ENCODE data around the gene MGRN1. TPM values are rescaled to one million over a fixed set of nuclear protein-coding genes. Genes with fewer than 3 reads are reported as not detected.

The MGRN1 gene
- total and polyA plus RNA-seq, 2 of the 13 experiments (the other 11 are each of a cell fraction or from before 2014, with no cell fraction given), result 11.9 to 12.6 TPM

DNA sequence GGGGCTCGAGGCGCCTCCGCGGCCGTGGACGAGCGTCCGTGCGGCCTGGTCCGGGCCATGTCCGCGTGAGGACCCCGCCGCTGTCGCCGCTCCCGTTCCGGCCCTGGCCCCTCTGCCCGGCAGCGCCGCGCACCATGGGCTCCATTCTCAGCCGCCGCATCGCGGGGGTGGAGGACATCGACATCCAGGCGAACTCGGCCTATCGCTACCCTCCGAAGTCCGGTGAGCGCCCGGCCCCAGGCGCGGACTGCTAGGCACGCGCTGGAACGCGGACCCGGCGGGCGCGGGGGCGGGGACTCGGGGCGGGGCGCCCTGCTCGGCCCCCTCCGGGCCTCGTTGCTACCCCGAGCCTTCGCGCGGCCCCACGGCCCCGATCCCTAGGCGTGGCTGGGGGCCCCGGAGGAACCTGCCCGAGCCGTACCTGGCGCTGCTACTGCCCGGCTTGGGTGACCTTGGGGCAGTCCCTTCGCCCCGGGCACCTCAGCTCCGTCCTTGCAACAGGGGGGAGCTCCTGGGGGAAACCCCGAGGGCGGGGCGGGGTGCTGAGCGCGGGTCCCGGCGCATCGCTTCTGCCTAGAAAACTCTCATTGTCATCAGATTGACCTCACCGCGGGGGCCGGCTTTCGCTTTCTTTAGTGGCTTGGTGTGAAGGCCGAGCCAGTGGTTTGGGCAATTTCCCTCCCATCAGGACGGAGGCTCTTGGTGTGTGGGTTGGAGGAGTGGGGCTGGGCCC, 367 bp downstream of the MGRN1 start (continued):
- TF ChIP-seq GTF3A (CRISPR knock-in tag; conservative IDR thresholded peaks at IDR 0.05), result peak; percentile 65; the same call in 1 of the 2 replicates
- TF ChIP-seq, protein P1, sequence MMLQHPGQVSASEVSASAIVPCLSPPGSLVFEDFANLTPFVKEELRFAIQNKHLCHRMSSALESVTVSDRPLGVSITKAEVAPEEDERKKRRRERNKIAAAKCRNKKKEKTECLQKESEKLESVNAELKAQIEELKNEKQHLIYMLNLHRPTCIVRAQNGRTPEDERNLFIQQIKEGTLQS (CRISPR knock-in tag; IDR thresholded peaks at IDR 0.05), result 0 out of 2 replicates have a peak, but pooled peaks have one; percentile 15
- TF ChIP-seq, protein P2, sequence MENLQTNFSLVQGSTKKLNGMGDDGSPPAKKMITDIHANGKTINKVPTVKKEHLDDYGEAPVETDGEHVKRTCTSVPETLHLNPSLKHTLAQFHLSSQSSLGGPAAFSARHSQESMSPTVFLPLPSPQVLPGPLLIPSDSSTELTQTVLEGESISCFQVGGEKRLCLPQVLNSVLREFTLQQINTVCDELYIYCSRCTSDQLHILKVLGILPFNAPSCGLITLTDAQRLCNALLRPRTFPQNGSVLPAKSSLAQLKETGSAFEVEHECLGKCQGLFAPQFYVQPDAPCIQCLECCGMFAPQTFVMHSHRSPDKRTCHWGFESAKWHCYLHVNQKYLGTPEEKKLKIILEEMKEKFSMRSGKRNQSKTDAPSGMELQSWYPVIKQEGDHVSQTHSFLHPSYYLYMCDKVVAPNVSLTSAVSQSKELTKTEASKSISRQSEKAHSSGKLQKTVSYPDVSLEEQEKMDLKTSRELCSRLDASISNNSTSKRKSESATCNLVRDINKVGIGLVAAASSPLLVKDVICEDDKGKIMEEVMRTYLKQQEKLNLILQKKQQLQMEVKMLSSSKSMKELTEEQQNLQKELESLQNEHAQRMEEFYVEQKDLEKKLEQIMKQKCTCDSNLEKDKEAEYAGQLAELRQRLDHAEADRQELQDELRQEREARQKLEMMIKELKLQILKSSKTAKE (CRISPR knock-in tag; IDR thresholded peaks at IDR 0.05; ENCODE audit: borderline replicate concordance), result no peak
- TF ChIP-seq JUND (CRISPR knock-in tag; IDR thresholded peaks at IDR 0.05), result peak; percentile 40; the same call in 1 of the 2 replicates
- TF ChIP-seq, protein P3, sequence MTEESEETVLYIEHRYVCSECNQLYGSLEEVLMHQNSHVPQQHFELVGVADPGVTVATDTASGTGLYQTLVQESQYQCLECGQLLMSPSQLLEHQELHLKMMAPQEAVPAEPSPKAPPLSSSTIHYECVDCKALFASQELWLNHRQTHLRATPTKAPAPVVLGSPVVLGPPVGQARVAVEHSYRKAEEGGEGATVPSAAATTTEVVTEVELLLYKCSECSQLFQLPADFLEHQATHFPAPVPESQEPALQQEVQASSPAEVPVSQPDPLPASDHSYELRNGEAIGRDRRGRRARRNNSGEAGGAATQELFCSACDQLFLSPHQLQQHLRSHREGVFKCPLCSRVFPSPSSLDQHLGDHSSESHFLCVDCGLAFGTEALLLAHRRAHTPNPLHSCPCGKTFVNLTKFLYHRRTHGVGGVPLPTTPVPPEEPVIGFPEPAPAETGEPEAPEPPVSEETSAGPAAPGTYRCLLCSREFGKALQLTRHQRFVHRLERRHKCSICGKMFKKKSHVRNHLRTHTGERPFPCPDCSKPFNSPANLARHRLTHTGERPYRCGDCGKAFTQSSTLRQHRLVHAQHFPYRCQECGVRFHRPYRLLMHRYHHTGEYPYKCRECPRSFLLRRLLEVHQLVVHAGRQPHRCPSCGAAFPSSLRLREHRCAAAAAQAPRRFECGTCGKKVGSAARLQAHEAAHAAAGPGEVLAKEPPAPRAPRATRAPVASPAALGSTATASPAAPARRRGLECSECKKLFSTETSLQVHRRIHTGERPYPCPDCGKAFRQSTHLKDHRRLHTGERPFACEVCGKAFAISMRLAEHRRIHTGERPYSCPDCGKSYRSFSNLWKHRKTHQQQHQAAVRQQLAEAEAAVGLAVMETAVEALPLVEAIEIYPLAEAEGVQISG (CRISPR knock-in tag; IDR thresholded peaks at IDR 0.05), result peak; percentile 68; the same call in 1 of the 2 replicates
- TF ChIP-seq, protein P4, sequence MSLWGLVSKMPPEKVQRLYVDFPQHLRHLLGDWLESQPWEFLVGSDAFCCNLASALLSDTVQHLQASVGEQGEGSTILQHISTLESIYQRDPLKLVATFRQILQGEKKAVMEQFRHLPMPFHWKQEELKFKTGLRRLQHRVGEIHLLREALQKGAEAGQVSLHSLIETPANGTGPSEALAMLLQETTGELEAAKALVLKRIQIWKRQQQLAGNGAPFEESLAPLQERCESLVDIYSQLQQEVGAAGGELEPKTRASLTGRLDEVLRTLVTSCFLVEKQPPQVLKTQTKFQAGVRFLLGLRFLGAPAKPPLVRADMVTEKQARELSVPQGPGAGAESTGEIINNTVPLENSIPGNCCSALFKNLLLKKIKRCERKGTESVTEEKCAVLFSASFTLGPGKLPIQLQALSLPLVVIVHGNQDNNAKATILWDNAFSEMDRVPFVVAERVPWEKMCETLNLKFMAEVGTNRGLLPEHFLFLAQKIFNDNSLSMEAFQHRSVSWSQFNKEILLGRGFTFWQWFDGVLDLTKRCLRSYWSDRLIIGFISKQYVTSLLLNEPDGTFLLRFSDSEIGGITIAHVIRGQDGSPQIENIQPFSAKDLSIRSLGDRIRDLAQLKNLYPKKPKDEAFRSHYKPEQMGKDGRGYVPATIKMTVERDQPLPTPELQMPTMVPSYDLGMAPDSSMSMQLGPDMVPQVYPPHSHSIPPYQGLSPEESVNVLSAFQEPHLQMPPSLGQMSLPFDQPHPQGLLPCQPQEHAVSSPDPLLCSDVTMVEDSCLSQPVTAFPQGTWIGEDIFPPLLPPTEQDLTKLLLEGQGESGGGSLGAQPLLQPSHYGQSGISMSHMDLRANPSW (CRISPR knock-in tag; IDR thresholded peaks at IDR 0.05; ENCODE audit: borderline replicate concordance), result no peak
- peak; percentile 16; the same call in 1 of the 2 replicates for TF ChIP-seq TARDBP (CRISPR knock-in tag; IDR thresholded peaks at IDR 0.05)
- TF ChIP-seq, protein P5, sequence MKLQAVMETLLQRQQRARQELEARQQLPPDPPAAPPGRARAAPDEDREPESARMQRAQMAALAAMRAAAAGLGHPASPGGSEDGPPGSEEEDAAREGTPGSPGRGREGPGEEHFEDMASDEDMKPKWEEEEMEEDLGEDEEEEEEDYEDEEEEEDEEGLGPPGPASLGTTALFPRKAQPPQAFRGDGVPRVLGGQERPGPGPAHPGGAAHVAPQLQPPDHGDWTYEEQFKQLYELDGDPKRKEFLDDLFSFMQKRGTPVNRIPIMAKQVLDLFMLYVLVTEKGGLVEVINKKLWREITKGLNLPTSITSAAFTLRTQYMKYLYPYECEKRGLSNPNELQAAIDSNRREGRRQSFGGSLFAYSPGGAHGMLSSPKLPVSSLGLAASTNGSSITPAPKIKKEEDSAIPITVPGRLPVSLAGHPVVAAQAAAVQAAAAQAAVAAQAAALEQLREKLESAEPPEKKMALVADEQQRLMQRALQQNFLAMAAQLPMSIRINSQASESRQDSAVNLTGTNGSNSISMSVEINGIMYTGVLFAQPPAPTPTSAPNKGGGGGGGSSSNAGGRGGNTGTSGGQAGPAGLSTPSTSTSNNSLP (IDR thresholded peaks at IDR 0.05; ENCODE audit: low read depth, low read length), result no peak
- TF ChIP-seq SSRP1 (CRISPR knock-in tag; IDR thresholded peaks at IDR 0.05), result no peak
- no peak for TF ChIP-seq ZFP62 (CRISPR knock-in tag; IDR thresholded peaks at IDR 0.05)
- TF ChIP-seq, protein P6, sequence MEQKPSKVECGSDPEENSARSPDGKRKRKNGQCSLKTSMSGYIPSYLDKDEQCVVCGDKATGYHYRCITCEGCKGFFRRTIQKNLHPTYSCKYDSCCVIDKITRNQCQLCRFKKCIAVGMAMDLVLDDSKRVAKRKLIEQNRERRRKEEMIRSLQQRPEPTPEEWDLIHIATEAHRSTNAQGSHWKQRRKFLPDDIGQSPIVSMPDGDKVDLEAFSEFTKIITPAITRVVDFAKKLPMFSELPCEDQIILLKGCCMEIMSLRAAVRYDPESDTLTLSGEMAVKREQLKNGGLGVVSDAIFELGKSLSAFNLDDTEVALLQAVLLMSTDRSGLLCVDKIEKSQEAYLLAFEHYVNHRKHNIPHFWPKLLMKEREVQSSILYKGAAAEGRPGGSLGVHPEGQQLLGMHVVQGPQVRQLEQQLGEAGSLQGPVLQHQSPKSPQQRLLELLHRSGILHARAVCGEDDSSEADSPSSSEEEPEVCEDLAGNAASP (CRISPR knock-in tag; IDR thresholded peaks at IDR 0.05; ENCODE audit: borderline replicate concordance), result 0 out of 2 replicates have a peak, but pooled peaks have one; percentile 9
- TF ChIP-seq ARID2 (CRISPR knock-in tag; IDR thresholded peaks at IDR 0.05; ENCODE audit: borderline replicate concordance), result no peak
- TF ChIP-seq ZNF557 (CRISPR knock-in tag; IDR thresholded peaks at IDR 0.05), result no peak
- no peak for TF ChIP-seq ZFAT (CRISPR knock-in tag; conservative IDR thresholded peaks at IDR 0.05)
- peak; percentile 84; the same call in 1 of the 2 replicates for TF ChIP-seq SIN3A (IDR thresholded peaks at IDR 0.05; ENCODE audit: borderline replicate concordance, low read depth, low read length)
- TF ChIP-seq KMT2A (CRISPR knock-in tag; IDR thresholded peaks at IDR 0.05), result no peak; the same call in none of the 2 replicates
- TF ChIP-seq NAIF1 (CRISPR knock-in tag; IDR thresholded peaks at IDR 0.05; ENCODE audit: borderline replicate concordance), result 0 out of 2 replicates have a peak, but pooled peaks have one; percentile 27

Measured in HepG2 (cell line).